HepG2 (cell line): Measurements from ENCODE around the gene ANKLE1. TPM values are rescaled to one million over a fixed set of nuclear protein-coding genes. Genes with fewer than 3 reads are reported as not detected.

Experiments
- CCAR2 ChIP-seq: fragments of 200-400 bp; formaldehyde crosslinking; optimal IDR thresholded peaks from 2 replicates; pipeline ENCODE3; 2018; ENCODE audit warnings: low read depth, mild to moderate bottlenecking, low read length, moderate library complexity
- HCFC1 ChIP-seq: fragments of 150-350 bp; IDR thresholded peaks from 2 replicates; pipeline ENCODE4 v1.6.1; 2014; ENCODE audit warnings: low read depth, low read length
- KLF16 ChIP-seq, 2 experiments: sonication (generic) in 1 of 2; formaldehyde crosslinking in 1 of 2; IDR thresholded peaks; 2 replicates each; pipeline versions ENCODE4 v1.6.1 to v1.8.0; 2016 to 2023; ENCODE audit warnings: missing genetic modification reagents in 2 of 2, missing compliant biosample characterization in 1 of 2
- RBM39 ChIP-seq: fragments of 200-400 bp; formaldehyde crosslinking; IDR thresholded peaks from one replicate; pipeline ENCODE4 v1.6.1; 2018; ENCODE audit warnings: antibody characterized with exemption, mild to moderate bottlenecking, low read depth, low read length; ENCODE audit not compliant: poor library complexity, severe bottlenecking
- TP53 ChIP-seq: sonication (generic); formaldehyde crosslinking; conservative IDR thresholded peaks from 2 replicates; pipeline ENCODE4 v1.4.0; 2020; ENCODE audit warnings: missing genetic modification reagents
- ZNF101 ChIP-seq: sonication (generic); formaldehyde crosslinking; IDR thresholded peaks from 2 replicates; pipeline ENCODE4 v1.4.0; 2020; ENCODE audit warnings: mild to moderate bottlenecking, low read depth, missing genetic modification reagents, borderline replicate concordance
- ZNF205 ChIP-seq: IDR thresholded peaks from 2 replicates; pipeline ENCODE4 v1.6.1; 2018; ENCODE audit warnings: missing biosample characterization, missing genetic modification reagents
- ZNF501 ChIP-seq: sonication (generic); formaldehyde crosslinking; IDR thresholded peaks from 2 replicates; pipeline ENCODE4 v1.5.1; 2020; ENCODE audit warnings: mild to moderate bottlenecking, moderate library complexity, missing genetic modification reagents
- ZNF510 ChIP-seq: sonication (generic); formaldehyde crosslinking; IDR thresholded peaks from 2 replicates; pipeline ENCODE4 v1.4.0; 2020; ENCODE audit warnings: low read depth, mild to moderate bottlenecking, missing genetic modification reagents
- ZSCAN25 ChIP-seq: sonication (generic); formaldehyde crosslinking; IDR thresholded peaks from 2 replicates; pipeline ENCODE4 v1.8.0; 2022; ENCODE audit warnings: mild to moderate bottlenecking, missing genetic modification reagents
- polyA plus RNA-seq, 8 experiments: library from polyadenylated mRNA; depleted of rRNA in 3 of 8; stranded (reverse) in 7 of 8; unstranded in 1 of 8; fragments of >200 nt; fragmentation: Illumina TruSeq in 4 of 8; extraction: Trizol in 4 of 8; gene quantifications; 2 replicates each; pipeline versions ENCODE4 v1.2.1 to v1.2.3, GENCODE V29; 2011 to 2016; ENCODE audit warnings: low read depth in 4 of 8, missing spikeins in 1 of 8, mixed read lengths in 1 of 8; ENCODE audit not compliant: insufficient read depth in 1 of 8
- total RNA-seq, 5 experiments: library from RNA; depleted of rRNA; stranded (reverse); fragments of >200 nt; fragmentation: Illumina TruSeq; extraction: Trizol; gene quantifications; 2 replicates each; pipeline ENCODE4 v1.2.3, GENCODE V29; 2016; ENCODE audit warnings: low read depth in 1 of 5
- TF ChIP-seq, protein P1 (sequence below): IDR thresholded peaks from 2 replicates; pipeline ENCODE4 v1.6.1; 2016; ENCODE audit warnings: low read depth, missing genetic modification reagents, missing compliant biosample characterization
- TF ChIP-seq, protein P2 (sequence below): sonication (generic); formaldehyde crosslinking; IDR thresholded peaks from 2 replicates; pipeline ENCODE4 v1.4.0; 2020; ENCODE audit warnings: mild to moderate bottlenecking, missing genetic modification reagents, borderline replicate concordance
- TF ChIP-seq, protein P3 (sequence below): IDR thresholded peaks from 2 replicates; pipeline ENCODE4 v1.6.1; 2016; ENCODE audit warnings: missing genetic modification reagents, missing compliant biosample characterization

The ANKLE1 gene
- total and polyA plus RNA-seq, 2 of the 13 experiments (the other 11 are each of a cell fraction or from before 2014, with no cell fraction given): 0.69 to 1.5 TPM

DNA sequence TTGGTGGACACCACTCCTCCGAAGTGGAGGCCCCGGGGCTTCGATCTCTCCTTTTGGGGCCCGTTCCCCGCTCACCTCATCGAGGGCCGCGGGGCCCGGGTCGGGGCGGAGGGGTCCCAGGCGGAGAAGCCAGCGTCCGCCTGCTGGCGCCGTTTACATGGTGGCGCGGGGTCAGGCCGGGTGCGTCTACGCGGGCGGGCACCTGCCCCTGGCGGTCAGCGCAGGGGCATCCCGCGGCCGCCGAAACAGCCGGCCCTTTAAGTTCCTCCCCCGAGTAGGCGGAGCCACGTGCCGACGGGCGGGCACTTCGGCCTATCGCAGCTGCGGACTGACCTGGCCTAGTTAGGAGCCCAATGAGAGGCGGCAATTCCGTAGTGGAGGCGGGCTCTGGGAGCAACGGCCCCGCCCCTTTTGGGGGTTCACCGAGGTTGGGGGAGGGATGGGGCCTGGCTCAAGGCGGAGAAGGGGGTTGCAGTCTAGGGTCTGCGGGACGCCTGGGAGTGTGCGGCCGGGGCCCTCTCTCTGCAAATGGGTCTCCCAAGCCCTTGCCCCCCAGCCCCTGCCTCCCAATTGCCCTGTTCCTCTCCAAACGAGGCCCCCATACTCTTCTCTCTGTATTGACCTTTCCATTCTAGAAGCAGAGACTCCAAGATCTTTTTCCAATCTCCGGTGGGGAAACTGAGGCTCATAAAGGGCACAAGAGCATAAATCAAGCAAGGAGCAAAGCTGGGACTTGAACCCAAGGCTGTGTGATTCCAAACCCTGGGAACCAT is 21.7 kb downstream of the ANKLE1 start, which contains the start of gene ABHD8 (continued):
- TF ChIP-seq, protein P1, sequence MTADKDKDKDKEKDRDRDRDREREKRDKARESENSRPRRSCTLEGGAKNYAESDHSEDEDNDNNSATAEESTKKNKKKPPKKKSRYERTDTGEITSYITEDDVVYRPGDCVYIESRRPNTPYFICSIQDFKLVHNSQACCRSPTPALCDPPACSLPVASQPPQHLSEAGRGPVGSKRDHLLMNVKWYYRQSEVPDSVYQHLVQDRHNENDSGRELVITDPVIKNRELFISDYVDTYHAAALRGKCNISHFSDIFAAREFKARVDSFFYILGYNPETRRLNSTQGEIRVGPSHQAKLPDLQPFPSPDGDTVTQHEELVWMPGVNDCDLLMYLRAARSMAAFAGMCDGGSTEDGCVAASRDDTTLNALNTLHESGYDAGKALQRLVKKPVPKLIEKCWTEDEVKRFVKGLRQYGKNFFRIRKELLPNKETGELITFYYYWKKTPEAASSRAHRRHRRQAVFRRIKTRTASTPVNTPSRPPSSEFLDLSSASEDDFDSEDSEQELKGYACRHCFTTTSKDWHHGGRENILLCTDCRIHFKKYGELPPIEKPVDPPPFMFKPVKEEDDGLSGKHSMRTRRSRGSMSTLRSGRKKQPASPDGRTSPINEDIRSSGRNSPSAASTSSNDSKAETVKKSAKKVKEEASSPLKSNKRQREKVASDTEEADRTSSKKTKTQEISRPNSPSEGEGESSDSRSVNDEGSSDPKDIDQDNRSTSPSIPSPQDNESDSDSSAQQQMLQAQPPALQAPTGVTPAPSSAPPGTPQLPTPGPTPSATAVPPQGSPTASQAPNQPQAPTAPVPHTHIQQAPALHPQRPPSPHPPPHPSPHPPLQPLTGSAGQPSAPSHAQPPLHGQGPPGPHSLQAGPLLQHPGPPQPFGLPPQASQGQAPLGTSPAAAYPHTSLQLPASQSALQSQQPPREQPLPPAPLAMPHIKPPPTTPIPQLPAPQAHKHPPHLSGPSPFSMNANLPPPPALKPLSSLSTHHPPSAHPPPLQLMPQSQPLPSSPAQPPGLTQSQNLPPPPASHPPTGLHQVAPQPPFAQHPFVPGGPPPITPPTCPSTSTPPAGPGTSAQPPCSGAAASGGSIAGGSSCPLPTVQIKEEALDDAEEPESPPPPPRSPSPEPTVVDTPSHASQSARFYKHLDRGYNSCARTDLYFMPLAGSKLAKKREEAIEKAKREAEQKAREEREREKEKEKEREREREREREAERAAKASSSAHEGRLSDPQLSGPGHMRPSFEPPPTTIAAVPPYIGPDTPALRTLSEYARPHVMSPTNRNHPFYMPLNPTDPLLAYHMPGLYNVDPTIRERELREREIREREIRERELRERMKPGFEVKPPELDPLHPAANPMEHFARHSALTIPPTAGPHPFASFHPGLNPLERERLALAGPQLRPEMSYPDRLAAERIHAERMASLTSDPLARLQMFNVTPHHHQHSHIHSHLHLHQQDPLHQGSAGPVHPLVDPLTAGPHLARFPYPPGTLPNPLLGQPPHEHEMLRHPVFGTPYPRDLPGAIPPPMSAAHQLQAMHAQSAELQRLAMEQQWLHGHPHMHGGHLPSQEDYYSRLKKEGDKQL (CRISPR knock-in tag): no peak
- no peak; the same call in 1 of the 2 replicates for TF ChIP-seq ZNF501
- no peak for TF ChIP-seq ZSCAN25 (CRISPR knock-in tag)
- TF ChIP-seq HCFC1: no peak
- no peak for TF ChIP-seq ZNF205 (CRISPR knock-in tag)
- TF ChIP-seq CCAR2: no peak
- TF ChIP-seq RBM39: no peak
- TF ChIP-seq KLF16 (CRISPR knock-in tag; IDR thresholded peaks at IDR 0.05): peak in 1 of 2 experiments; percentile 68; a peak in 2 of 4 replicates
- TF ChIP-seq, protein P2, sequence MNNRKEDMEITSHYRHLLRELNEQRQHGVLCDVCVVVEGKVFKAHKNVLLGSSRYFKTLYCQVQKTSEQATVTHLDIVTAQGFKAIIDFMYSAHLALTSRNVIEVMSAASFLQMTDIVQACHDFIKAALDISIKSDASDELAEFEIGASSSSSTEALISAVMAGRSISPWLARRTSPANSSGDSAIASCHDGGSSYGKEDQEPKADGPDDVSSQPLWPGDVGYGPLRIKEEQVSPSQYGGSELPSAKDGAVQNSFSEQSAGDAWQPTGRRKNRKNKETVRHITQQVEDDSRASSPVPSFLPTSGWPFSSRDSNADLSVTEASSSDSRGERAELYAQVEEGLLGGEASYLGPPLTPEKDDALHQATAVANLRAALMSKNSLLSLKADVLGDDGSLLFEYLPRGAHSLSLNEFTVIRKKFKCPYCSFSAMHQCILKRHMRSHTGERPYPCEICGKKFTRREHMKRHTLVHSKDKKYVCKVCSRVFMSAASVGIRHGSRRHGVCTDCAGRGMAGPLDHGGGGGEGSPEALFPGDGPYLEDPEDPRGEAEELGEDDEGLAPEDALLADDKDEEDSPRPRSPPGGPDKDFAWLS (CRISPR knock-in tag): no peak
- no peak for TF ChIP-seq TP53 (CRISPR knock-in tag)
- TF ChIP-seq ZNF101 (CRISPR knock-in tag): no peak
- no peak for TF ChIP-seq ZNF510
- TF ChIP-seq, protein P3, sequence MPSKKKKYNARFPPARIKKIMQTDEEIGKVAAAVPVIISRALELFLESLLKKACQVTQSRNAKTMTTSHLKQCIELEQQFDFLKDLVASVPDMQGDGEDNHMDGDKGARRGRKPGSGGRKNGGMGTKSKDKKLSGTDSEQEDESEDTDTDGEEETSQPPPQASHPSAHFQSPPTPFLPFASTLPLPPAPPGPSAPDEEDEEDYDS (CRISPR knock-in tag): peak; percentile 96
- TF ChIP-seq, all 625 proteins: peak for 138
